Sigmoid colon (tissue), 7 donors: ENCODE data around the gene AMACR. TPM values are rescaled to one million over a fixed set of nuclear protein-coding genes. Genes with fewer than 3 reads are reported as not detected.

ENCODE experiments used
- DNase-seq: peaks from one replicate; pipeline ENCODE4 v3.0.0-alpha.2; 2019
- H3K27ac ChIP-seq, 4 donors: fragments of 200-600 bp; sonication (generic); one replicate each; pipeline ENCODE4 v1.5.1; 2016 to 2019; ENCODE audit warnings: mild to moderate bottlenecking in 1 of 4
- H3K27me3 ChIP-seq, 3 donors: fragments of 200-600 bp; sonication (generic); one replicate each; pipeline ENCODE4 v1.5.1; 2019; ENCODE audit warnings: mild to moderate bottlenecking in 1 of 3
- H3K36me3 ChIP-seq, 4 donors: fragments of 200-600 bp; sonication (generic); one replicate each; pipeline ENCODE4 v1.5.1; 2016 to 2019
- H3K4me1 ChIP-seq, 4 donors: fragments of 200-600 bp; sonication (generic); one replicate each; pipeline ENCODE4 v1.5.1; 2017 to 2019
- H3K4me3 ChIP-seq, 4 donors: fragments of 200-600 bp; sonication (generic); one replicate each; pipeline ENCODE4 v1.5.1; 2017 to 2019; ENCODE audit warnings: mild to moderate bottlenecking in 2 of 4, moderate library complexity in 1 of 4
- H3K9me3 ChIP-seq, 4 donors: fragments of 200-600 bp in 3 of 4; sonication (generic) in 3 of 4; one replicate each; pipeline versions ENCODE4 v1.5.1 to v1.6.1; 2013 to 2019
- EP300 ChIP-seq, 4 donors: sonication (generic); formaldehyde crosslinking; IDR thresholded peaks; one replicate each; pipeline ENCODE4 v1.6.1; 2017; ENCODE audit warnings: antibody characterized with exemption in 4 of 4
- POLR2A ChIP-seq, 2 donors: fragments of 450-650 bp; IDR thresholded peaks; one replicate each; pipeline ENCODE4 v1.6.1; 2016; ENCODE audit warnings: antibody characterized with exemption in 2 of 2, mild to moderate bottlenecking in 2 of 2, moderate library complexity in 2 of 2
- POLR2AphosphoS5 ChIP-seq, 4 donors: sonication (generic); formaldehyde crosslinking; IDR thresholded peaks; one replicate each; pipeline ENCODE4 v1.6.1; 2017; ENCODE audit warnings: antibody characterized with exemption in 4 of 4
- WGBS, 2 donors: extraction: QIAGEN DNeasy Blood & Tissue Kit; methylation state at CpG; one replicate each; pipeline ENCODE4 v1.1.7; 2013; 5-methylcytosine and 5-hydroxymethylcytosine counted together
- intact Hi-C: fragments of 100-400 bp; cut with DNase I; formaldehyde crosslinking; loops from one replicate; pipeline ENCODE4 v1.15.1; 2023
- polyA plus RNA-seq, 3 donors: library from polyadenylated mRNA; stranded (reverse); fragments of 200-250 nt; gene quantifications; one replicate each; pipeline ENCODE4 v1.2.3, GENCODE V29; 2013
- total RNA-seq, 4 donors: library from RNA; depleted of rRNA; stranded (reverse); fragments of >200 nt; gene quantifications; one replicate each; pipeline ENCODE4 v1.1.0, GENCODE V29; 2016
- TF ChIP-seq, protein P1 (sequence below), 4 experiments: fragments of 450-650 bp in 3 of 4; fragments of 200-600 bp in 1 of 4; IDR thresholded peaks; one replicate each; pipeline ENCODE4 v1.5.1; 2016 to 2019; ENCODE audit warnings: antibody characterized with exemption in 4 of 4, mild to moderate bottlenecking in 3 of 4, moderate library complexity in 2 of 4
- donor health status: healthy with polysubstance abuse.
- donor health status: Bipolar disorder and iron deficiency.
- donor health status: healthy.

AMACR gene
- total and polyA plus RNA-seq, 7 donors, result 5.3 to 106 (median 11.4) TPM

- no peak for TF ChIP-seq POLR2AphosphoS5 (IDR thresholded peaks at IDR 0.05)
- no peak for TF ChIP-seq POLR2A (IDR thresholded peaks at IDR 0.05)
- TF ChIP-seq, protein P1, sequence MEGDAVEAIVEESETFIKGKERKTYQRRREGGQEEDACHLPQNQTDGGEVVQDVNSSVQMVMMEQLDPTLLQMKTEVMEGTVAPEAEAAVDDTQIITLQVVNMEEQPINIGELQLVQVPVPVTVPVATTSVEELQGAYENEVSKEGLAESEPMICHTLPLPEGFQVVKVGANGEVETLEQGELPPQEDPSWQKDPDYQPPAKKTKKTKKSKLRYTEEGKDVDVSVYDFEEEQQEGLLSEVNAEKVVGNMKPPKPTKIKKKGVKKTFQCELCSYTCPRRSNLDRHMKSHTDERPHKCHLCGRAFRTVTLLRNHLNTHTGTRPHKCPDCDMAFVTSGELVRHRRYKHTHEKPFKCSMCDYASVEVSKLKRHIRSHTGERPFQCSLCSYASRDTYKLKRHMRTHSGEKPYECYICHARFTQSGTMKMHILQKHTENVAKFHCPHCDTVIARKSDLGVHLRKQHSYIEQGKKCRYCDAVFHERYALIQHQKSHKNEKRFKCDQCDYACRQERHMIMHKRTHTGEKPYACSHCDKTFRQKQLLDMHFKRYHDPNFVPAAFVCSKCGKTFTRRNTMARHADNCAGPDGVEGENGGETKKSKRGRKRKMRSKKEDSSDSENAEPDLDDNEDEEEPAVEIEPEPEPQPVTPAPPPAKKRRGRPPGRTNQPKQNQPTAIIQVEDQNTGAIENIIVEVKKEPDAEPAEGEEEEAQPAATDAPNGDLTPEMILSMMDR (IDR thresholded peaks at IDR 0.05), result no peak
- TF ChIP-seq EP300 (IDR thresholded peaks at IDR 0.05), result no peak
- WGBS, 2 donors, result 82 to 86% methylated on average over 4 of the region's 4 CpGs
These were observed 39.3 kb upstream of the AMACR start for GRCh38 chr5:34047143-34047542.

DNA sequence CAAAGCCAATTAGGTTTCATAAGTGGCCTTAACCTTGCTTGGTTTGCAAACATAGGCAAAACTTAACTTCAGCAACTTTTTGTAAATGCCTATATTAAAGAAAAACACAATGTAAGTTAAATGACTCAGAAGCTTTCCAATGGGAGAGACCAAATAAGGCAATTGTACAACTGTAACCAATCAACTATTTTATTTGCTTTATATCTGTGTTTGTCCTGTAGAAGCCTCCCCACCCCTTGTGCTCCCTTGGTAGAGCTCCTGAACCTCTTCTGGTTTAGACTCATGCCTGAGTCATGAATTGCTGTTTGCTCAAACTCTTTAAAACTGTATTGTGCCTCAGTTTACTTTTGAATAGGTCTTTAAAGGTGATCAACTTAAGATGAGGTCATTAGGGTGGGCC is 38.1 kb upstream of the AMACR start:
- Histone ChIP-seq H3K27ac (peak overlapping the region in 1 of 4 donors; percentile 61), H3K4me3 (no peak overlapping the region), H3K27me3 (no peaks in the 10 kb centered on the region), H3K4me1 (peaks cover 0 to 46% (median 42%) of the 10 kb centered on the region in 4 donors), H3K36me3 (no peaks in the 10 kb centered on the region), H3K9me3 (no peaks in the 10 kb centered on the region)
- intact Hi-C loops, result no loop called here
- DNase-seq, result no peak
- TF ChIP-seq POLR2A (IDR thresholded peaks at IDR 0.05) (no peak), POLR2AphosphoS5 (IDR thresholded peaks at IDR 0.05) (no peak), EP300 (IDR thresholded peaks at IDR 0.05) (no peak)
- TF ChIP-seq, protein P1 (IDR thresholded peaks at IDR 0.05), result no peak

More at GRCh38 chr5:34047143-34047542, 39.3 kb upstream of the AMACR start:
- Histone ChIP-seq H3K36me3 (no peaks in the 10 kb centered on the region), H3K4me3 (no peak overlapping the region), H3K27me3 (no peaks in the 10 kb centered on the region), H3K9me3 (no peaks in the 10 kb centered on the region), H3K4me1 (peaks cover 0 to 44% (median 41%) of the 10 kb centered on the region in 4 donors), H3K27ac (no peak overlapping the region)
- intact Hi-C loops, result no loop called here
- no peak for DNase-seq

- H3K27ac ChIP-seq, result peak overlapping the region in 3 of 4 donors; percentile 38 to 63 (median 61)
- intact Hi-C loops, result no loop called here
These were observed 37.2 kb upstream of the AMACR start for GRCh38 chr5:34045023-34045422.

DNA sequence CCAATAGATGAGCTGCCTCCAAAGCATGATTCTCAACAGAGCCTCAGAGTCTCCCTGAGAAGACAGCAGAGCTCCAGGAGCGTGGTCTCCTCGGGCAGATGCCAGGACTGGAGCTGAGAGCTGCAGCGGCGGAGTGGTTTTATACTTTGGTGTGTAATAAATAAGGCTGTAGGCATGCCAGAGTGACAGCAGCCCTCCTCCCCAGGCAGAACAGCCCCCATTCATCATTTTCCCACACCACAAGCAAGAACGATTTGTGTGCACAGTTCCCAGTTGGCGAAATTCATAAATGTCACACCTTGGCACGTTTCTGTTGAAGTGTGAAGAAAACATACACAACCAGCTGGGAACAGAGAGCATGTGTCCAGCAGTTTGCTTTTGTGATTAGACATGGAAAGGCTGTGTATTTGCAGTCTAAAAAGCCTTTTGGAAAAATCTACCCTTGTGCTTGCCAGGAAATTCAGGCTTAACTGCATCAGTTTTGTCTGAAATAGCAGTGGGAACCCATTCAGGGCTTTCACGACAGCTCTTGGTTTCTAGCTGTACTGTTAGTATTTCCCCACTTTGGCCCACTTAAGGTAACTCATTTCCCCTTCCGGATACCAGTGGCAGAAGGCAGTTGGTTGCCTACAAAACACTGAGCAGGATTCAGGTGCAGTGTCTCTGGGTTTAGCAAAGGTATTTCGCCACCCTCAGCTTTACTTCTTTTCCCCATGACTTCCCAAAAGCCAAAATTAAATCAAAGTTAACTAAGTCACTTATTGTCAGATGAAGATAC is 35.4 kb upstream of the AMACR start, which contains the start of gene C1QTNF3:
C1QTNF3 (minus strand) TSS at position 115 of the 778 bp plus-strand sequence; CDS start at position 27, 88 bp downstream.
- intact Hi-C loops, result loop anchor here (5.0 kb wide), 1 partner anchor 36 kb away; the partner anchor contains the start of gene AMACR
- Histone ChIP-seq H3K4me1 (peaks cover 0 to 46% (median 42%) of the 10 kb centered on the region in 4 donors), H3K4me3 (peak within 1 kb of the TSS; percentile 11 to 33 (median 24)), H3K27me3 (no peaks in the 10 kb centered on the region), H3K9me3 (no peaks in the 10 kb centered on the region), H3K27ac (peak within 1 kb of the TSS; percentile 19 to 63 (median 45)), H3K36me3 (no peaks in the 10 kb centered on the region)
- 61 to 78% methylated on average over 10 of the region's 10 CpGs for WGBS, 2 donors
- peak; percentile 75 for DNase-seq
- TF ChIP-seq POLR2A (IDR thresholded peaks at IDR 0.05) (no peak), POLR2AphosphoS5 (IDR thresholded peaks at IDR 0.05) (peak in 3 of 4 donors; percentile 52 to 60 (median 59))

More at GRCh38 chr5:34045023-34045422, 37.2 kb upstream of the AMACR start:
- TF ChIP-seq EP300 (IDR thresholded peaks at IDR 0.05) (no peak), POLR2A (IDR thresholded peaks at IDR 0.05) (no peak), POLR2AphosphoS5 (IDR thresholded peaks at IDR 0.05) (no peak)
- TF ChIP-seq, protein P1 (IDR thresholded peaks at IDR 0.05), result no peak
- Histone ChIP-seq H3K36me3 (no peaks in the 10 kb centered on the region), H3K9me3 (no peaks in the 10 kb centered on the region), H3K4me3 (no peak overlapping the region), H3K4me1 (peaks cover 0 to 46% (median 42%) of the 10 kb centered on the region in 4 donors), H3K27me3 (no peaks in the 10 kb centered on the region)
- WGBS, 2 donors, result 79 to 96% methylated on average over 3 of the region's 3 CpGs
- no peak for DNase-seq

DNA sequence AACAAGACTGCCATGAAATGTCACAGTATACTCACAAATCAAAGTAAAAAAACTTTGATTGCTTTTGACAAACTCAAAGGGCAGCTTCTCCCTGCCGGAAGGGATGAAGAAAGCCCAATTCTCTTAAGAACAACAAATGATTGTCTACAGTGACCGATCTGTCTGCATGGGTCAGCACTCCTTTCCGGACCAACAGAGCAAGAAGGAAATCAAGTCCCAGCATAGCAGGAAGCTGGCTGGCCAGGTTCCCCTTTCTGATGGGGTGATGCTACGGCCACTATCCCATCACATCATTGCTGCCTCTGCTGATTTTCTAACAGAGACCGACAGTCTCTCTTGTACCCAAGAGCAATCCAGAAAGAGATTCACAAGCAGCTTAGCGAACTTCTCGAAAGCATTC is 34.5 kb upstream of the AMACR start:
- peak overlapping the region in 3 of 4 donors; percentile 17 to 33 (median 32) for H3K4me3 ChIP-seq
- peak overlapping the region; percentile 19 to 63 (median 45) for H3K27ac ChIP-seq
- DNase-seq, result no peak
- no peaks in the 10 kb centered on the region for H3K9me3 ChIP-seq
- H3K27me3 ChIP-seq, result no peaks in the 10 kb centered on the region
- WGBS, 2 donors, result 68 to 84% methylated on average over 7 of the region's 7 CpGs
- H3K36me3 ChIP-seq, result no peaks in the 10 kb centered on the region
- TF ChIP-seq POLR2AphosphoS5 (IDR thresholded peaks at IDR 0.05) (no peak), POLR2A (IDR thresholded peaks at IDR 0.05) (no peak)
- H3K4me1 ChIP-seq, result peaks cover 0 to 46% (median 42%) of the 10 kb centered on the region in 4 donors
- intact Hi-C loops, result loop anchor here (5.0 kb wide), 1 partner anchor 35 kb away; the partner anchor contains the start of gene AMACR
